ENCODE results near the gene CYP2D6.

The CYP2D6 gene

DNA sequence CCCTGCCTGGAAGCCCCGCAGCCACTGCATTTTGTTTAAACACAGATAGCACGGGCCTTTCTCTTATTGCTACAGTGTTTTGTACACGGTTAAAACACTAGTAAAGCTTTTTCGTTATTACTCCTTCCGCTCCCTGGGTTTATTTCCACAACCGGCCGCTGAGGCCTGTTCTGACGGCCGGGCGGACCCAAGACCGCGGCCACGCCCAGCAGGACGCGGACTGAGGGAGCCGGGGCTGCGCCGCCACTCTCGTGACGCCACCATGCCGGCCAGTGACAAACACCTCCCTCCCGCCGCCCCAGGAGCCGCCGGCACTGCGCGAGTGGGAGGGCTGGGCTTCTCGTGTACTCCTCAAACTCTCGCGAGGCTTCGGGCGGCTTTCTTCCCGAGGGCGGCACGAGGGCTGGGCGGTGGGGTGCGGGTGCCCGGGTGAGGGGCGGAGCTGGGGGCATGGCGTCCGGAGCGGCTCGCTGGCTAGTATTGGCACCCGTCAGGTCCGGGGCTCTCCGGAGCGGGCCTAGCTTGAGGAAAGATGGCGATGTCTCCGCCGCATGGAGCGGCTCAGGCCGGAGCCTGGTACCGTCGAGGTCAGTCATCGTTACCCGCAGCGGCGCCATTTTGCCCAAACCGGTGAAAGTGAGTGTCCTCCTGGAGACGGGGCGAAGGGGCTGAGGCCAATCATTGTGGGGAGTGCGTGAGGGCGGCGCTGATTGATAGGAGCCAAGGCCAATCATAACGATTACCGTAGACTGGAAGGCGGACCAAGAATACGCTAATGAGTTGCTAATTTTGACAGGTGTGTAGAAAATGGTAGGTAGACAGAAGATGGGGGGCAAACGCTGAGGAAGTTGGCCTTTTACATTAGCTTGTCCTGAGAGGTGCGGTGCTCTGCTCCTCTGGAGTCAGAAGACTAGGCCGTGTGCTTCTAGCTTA, 51.0 kb downstream of the CYP2D6 start, which contains the start of gene SMDT1:
TSS of gene SMDT1 (plus strand) at position 382 of the 933 bp plus-strand sequence. CDS start at position 451, 69 bp downstream.
- peak; percentile 97 to 99 for DNase-seq

DNA sequence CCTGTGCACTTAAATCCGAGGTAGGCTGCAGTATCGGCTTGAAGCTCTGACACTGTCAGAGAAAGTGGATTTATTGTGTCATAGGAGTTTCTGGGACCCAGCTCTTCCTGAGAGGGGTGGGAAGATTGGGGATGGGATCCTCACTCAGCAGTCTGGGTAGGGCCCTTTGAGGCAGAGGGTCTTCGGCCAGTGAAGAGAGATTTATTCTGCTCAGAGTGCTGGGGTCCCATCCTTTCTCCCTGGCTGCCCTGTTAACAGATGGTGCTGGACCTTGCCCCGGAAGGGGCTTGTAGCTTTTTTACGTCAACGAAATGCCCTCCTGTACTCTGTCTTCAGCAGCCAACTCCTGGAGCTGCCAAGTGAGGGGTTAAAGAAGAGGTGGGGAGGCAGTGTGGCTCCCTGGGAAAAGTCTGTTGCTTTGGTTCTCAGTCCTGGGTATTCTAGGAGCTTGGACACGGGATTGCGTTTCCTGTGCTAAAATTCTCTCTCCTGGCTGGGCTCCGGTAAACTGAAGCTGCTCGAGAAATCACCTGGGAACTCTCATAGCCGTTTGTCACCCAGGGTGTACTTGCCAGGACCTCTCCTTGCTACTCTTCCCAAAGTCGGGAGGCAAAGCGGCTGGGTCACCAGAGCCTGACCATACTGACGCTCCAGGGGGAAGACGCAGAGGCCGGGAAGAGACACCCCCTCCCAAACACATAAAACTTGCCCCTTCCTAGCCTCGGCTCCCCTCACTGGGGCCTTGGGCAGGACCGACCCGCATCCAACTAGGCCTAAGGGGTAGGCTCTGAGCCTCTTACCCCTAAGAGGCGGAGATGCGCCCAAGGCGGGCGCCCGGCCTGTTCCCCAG, 51.9 kb downstream of the CYP2D6 start:
- DNase-seq, result no peak

DNA sequence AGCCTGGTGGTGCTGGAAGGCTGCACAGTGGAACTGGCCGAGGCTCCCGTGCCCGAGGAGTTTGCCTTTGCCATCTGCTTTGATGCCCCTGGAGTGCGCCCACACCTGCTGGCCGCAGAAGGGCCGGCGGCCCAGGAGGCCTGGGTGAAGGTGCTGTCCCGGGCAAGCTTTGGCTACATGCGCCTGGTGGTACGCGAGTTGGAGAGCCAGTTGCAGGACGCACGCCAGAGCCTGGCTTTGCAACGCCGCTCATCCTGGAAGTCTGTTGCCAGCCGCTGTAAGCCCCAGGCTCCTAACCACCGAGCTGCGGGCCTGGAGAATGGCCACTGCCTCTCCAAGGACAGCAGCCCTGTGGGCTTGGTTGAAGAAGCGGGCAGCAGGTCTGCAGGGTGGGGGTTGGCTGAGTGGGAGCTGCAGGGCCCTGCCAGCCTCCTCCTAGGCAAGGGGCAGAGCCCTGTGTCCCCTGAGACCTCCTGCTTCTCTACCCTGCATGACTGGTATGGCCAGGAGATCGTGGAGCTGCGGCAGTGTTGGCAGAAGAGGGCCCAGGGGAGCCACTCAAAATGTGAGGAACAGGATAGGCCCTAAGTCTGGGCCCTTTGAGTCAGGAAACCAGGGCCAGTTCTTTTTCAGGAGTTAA, 53.0 kb downstream of the CYP2D6 start:
- no peak for DNase-seq

DNA sequence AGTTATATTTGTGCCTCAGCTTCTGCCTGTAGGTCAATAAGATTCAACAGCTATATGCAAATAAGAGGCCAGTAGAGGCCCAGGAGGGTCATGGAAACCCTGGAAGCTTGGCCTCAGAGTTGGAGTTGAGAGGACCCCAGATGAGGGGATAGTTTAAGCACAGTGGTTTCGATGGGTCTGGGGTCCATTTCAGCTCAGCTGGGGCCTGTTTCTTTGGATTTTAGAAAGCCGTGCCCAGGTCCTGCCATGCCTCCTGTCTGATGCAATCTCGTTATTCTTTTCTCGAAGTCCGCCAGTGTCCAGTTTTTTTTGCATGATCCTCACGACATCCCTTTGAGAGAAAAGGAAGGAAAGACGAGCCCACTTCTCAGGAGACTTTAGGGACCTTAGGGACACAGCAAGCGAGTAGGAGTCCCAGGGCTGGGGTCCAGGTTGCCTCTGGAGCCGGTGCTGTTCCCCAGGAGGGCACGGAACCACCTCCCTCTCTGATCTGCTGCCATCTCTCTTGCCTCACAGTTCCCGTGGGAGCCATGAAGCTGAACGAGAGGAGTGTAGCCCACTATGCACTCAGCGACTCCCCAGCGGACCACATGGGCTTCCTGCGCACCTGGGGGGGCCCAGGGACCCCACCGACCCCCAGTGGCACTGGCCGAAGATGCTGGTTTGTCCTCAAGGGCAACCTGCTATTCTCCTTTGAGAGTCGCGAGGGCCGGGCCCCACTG, 53.7 kb downstream of the CYP2D6 start:
- no peak for DNase-seq
